ENCODE measurements around the gene LGALS9.
"Not testable (repeated sequence)": the region's sequence is repeated elsewhere in the genome, so short reads cannot be mapped to it uniquely, and the experiment has no call there.

The LGALS9 gene

DNA sequence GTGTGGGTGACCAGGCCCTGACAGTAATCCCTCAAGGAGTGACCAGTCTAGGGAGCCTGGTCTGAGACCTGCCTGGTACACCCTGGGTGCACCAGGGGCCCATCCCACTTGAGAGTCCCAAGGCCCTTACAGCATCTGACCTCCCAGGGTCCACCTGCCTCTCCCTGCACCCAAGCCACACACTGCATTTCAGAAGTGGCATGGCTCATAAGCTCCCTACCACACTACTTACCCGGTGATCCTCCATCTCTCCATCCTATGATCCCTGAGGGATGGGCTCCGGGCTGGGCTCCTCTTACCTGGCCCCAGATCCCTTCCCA, 40.6 kb downstream of the LGALS9 start:
- H3K9me3 ChIP-seq (ENCODE audit: insufficient read depth, low read length, severe bottlenecking): no peaks in the 10 kb centered on the region
- H3K9ac ChIP-seq (ENCODE audit: low read depth, low read length): no peak overlapping the region
- no peak overlapping the region for H3K4me3 ChIP-seq (ENCODE audit: low read depth in 1 of 2, low read length in 2 of 2)
- H3K79me2 ChIP-seq (ENCODE audit: insufficient read depth, low read length): no peaks in the 10 kb centered on the region
- no peaks in the 10 kb centered on the region; the same call in 1 of the 2 replicates for H4K20me1 ChIP-seq (ENCODE audit: insufficient read depth, low read length)
- no peaks in the 10 kb centered on the region for H3K4me1 ChIP-seq (ENCODE audit: insufficient read depth, low read length)
- ATAC-seq (ENCODE audit: insufficient read depth, low read depth) (no peak), DNase-seq (no peak)
- H3K27me3 ChIP-seq (ENCODE audit: insufficient read depth, low read length, poor library complexity): no peaks in the 10 kb centered on the region
- no peak overlapping the region for H3K27ac ChIP-seq (ENCODE audit: low read length)
- no peak overlapping the region for H2AFZ ChIP-seq (ENCODE audit: low read depth, low read length)
- TF ChIP-seq, protein P1, sequence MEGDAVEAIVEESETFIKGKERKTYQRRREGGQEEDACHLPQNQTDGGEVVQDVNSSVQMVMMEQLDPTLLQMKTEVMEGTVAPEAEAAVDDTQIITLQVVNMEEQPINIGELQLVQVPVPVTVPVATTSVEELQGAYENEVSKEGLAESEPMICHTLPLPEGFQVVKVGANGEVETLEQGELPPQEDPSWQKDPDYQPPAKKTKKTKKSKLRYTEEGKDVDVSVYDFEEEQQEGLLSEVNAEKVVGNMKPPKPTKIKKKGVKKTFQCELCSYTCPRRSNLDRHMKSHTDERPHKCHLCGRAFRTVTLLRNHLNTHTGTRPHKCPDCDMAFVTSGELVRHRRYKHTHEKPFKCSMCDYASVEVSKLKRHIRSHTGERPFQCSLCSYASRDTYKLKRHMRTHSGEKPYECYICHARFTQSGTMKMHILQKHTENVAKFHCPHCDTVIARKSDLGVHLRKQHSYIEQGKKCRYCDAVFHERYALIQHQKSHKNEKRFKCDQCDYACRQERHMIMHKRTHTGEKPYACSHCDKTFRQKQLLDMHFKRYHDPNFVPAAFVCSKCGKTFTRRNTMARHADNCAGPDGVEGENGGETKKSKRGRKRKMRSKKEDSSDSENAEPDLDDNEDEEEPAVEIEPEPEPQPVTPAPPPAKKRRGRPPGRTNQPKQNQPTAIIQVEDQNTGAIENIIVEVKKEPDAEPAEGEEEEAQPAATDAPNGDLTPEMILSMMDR (IDR thresholded peaks at IDR 0.05; ENCODE audit: borderline replicate concordance, extremely low read depth, low read length, poor library complexity, severe bottlenecking): no peak
- no peak for TF ChIP-seq EZH2 (IDR thresholded peaks at IDR 0.05; ENCODE audit: borderline replicate concordance, low read depth, low read length, severe bottlenecking)
- H3K4me2 ChIP-seq (ENCODE audit: insufficient read depth, low read length): no peak overlapping the region
- no peaks in the 10 kb centered on the region for H3K36me3 ChIP-seq (ENCODE audit: insufficient read depth, low read length)

DNA sequence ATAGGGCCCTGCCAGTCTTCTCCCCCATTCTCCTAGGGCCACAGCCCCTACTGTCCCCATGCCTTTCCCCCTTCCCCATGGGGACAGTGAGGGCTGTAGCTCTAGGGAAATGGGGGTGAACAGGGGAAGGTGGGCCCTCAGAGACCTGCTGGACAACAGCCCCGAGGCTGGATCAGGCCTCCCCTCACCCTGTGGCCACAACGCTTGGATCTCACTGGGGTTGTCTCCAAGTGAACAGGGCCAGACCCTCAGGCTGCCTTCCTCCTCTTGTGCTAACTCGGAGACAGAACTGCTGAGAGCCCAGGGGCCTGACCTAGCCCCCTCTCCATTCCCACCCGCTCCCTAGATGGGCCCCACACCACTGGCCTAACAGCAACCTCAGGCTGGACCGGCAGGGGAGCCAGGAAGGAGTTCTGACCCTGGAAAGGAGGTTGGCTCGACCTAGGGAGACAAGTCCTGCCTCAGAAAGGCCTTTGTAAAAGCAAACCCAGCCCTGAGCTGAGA, 41.0 kb downstream of the LGALS9 start:
- not testable (repeated sequence) for H3K27me3 ChIP-seq (ENCODE audit: insufficient read depth, low read length, poor library complexity); H3K9me3 ChIP-seq (ENCODE audit: insufficient read depth, low read length, severe bottlenecking); H3K4me1 ChIP-seq (ENCODE audit: insufficient read depth, low read length); H2AFZ ChIP-seq (ENCODE audit: low read depth, low read length); H3K79me2 ChIP-seq (ENCODE audit: insufficient read depth, low read length); ATAC-seq (ENCODE audit: insufficient read depth, low read depth); H3K4me3 ChIP-seq (ENCODE audit: low read depth in 1 of 2, low read length in 2 of 2); H3K27ac ChIP-seq (ENCODE audit: low read length); DNase-seq; H3K9ac ChIP-seq (ENCODE audit: low read depth, low read length); H3K36me3 ChIP-seq (ENCODE audit: insufficient read depth, low read length); H3K4me2 ChIP-seq (ENCODE audit: insufficient read depth, low read length); H4K20me1 ChIP-seq (ENCODE audit: insufficient read depth, low read length)

DNA sequence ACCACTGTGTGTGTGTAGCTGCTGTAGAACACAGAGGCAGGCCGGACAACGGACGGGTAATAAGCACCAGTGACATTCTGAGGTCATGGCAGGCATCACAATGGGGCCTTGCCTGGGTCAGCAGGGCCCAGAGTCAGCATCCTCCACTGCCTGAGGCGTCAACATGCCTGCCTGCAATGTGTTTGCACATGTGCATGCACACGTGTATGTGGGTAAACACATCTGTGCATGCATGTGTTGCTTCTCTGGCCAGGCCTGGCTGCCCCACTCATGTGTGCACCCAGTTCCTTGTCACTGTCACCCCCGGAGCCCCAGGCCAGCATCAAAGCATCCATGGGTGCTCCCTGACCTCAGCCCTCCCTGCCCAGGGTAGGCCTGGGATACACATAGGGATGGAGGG, 43.3 kb downstream of the LGALS9 start:
- Histone ChIP-seq H3K9me3 (ENCODE audit: insufficient read depth, low read length, severe bottlenecking) (no peaks in the 10 kb centered on the region), H2AFZ (ENCODE audit: low read depth, low read length) (no peak overlapping the region), H3K27ac (ENCODE audit: low read length) (no peak overlapping the region), H3K4me1 (ENCODE audit: insufficient read depth, low read length) (no peaks in the 10 kb centered on the region), H3K79me2 (ENCODE audit: insufficient read depth, low read length) (no peaks in the 10 kb centered on the region), H3K36me3 (ENCODE audit: insufficient read depth, low read length) (no peaks in the 10 kb centered on the region), H3K27me3 (ENCODE audit: insufficient read depth, low read length, poor library complexity) (no peaks in the 10 kb centered on the region), H3K9ac (ENCODE audit: low read depth, low read length) (no peak overlapping the region), H3K4me2 (ENCODE audit: insufficient read depth, low read length) (no peak overlapping the region), H3K4me3 (ENCODE audit: low read depth in 1 of 2, low read length in 2 of 2) (no peak overlapping the region), H4K20me1 (ENCODE audit: insufficient read depth, low read length) (no peaks in the 10 kb centered on the region; the same call in 1 of the 2 replicates)
- no peak for ATAC-seq (ENCODE audit: insufficient read depth, low read depth)
- no peak for DNase-seq
- TF ChIP-seq, protein P1 (IDR thresholded peaks at IDR 0.05; ENCODE audit: borderline replicate concordance, extremely low read depth, low read length, poor library complexity, severe bottlenecking): no peak
- no peak for TF ChIP-seq EZH2 (IDR thresholded peaks at IDR 0.05; ENCODE audit: borderline replicate concordance, low read depth, low read length, severe bottlenecking)

DNA sequence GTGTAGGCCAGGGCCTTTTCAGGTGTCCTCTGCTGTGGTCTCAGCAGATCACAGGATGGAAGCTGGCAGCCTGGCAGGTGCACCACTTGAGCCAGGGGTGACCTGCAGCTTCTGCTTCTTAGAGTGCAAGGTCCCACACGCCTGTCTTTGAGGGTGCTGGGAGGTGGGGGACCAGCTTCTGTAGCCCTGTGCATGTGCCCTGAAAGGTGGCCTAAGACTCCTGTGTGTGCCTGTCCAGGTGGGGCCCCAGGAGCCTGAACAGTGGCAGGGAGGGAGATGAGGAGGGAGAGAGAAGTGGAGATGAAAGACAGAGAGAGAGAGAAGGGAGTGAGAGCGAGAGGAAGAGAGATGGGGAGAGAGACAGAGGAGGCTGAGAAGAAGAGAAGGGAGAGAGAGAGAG, 46.2 kb downstream of the LGALS9 start:
- Histone ChIP-seq H3K4me2 (ENCODE audit: insufficient read depth, low read length) (no peak overlapping the region), H3K27ac (ENCODE audit: low read length) (no peak overlapping the region), H3K27me3 (ENCODE audit: insufficient read depth, low read length, poor library complexity) (peaks cover 4% of the 10 kb centered on the region), H3K36me3 (ENCODE audit: insufficient read depth, low read length) (no peaks in the 10 kb centered on the region), H3K9ac (ENCODE audit: low read depth, low read length) (no peak overlapping the region), H3K4me3 (ENCODE audit: low read depth in 1 of 2, low read length in 2 of 2) (no peak overlapping the region), H3K9me3 (ENCODE audit: insufficient read depth, low read length, severe bottlenecking) (no peaks in the 10 kb centered on the region), H3K4me1 (ENCODE audit: insufficient read depth, low read length) (no peaks in the 10 kb centered on the region), H2AFZ (ENCODE audit: low read depth, low read length) (no peak overlapping the region), H3K79me2 (ENCODE audit: insufficient read depth, low read length) (no peaks in the 10 kb centered on the region), H4K20me1 (ENCODE audit: insufficient read depth, low read length) (no peaks in the 10 kb centered on the region; the same call in 1 of the 2 replicates)
- no peak for TF ChIP-seq EZH2 (IDR thresholded peaks at IDR 0.05; ENCODE audit: borderline replicate concordance, low read depth, low read length, severe bottlenecking)
- TF ChIP-seq, protein P1 (IDR thresholded peaks at IDR 0.05; ENCODE audit: borderline replicate concordance, extremely low read depth, low read length, poor library complexity, severe bottlenecking): no peak
- DNase-seq: no peak
- ATAC-seq (ENCODE audit: insufficient read depth, low read depth): no peak

DNA sequence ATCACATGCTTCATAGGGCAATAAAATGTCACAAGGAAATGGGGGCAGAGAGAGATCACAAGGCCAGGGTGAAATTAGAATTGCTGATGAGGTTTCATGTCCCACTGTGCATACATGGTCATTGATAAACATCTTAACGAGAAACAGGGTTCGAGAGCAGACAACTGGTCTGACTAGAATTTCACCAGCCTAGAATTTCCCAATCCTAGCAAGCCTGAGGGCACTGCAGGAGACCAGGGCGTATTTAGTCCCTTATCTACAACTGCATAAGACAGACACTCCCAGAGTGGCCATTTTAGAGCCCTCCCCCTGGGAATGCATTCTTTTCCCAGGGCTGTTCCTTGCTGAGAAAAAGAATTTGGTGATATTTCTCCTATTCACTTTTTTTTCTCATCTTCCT, 55.3 kb downstream of the LGALS9 start:
- H3K27ac ChIP-seq (ENCODE audit: low read length); DNase-seq; H3K4me2 ChIP-seq (ENCODE audit: insufficient read depth, low read length); H3K27me3 ChIP-seq (ENCODE audit: insufficient read depth, low read length, poor library complexity); H3K36me3 ChIP-seq (ENCODE audit: insufficient read depth, low read length); H4K20me1 ChIP-seq (ENCODE audit: insufficient read depth, low read length); H2AFZ ChIP-seq (ENCODE audit: low read depth, low read length); H3K79me2 ChIP-seq (ENCODE audit: insufficient read depth, low read length); H3K4me1 ChIP-seq (ENCODE audit: insufficient read depth, low read length); ATAC-seq (ENCODE audit: insufficient read depth, low read depth); H3K9me3 ChIP-seq (ENCODE audit: insufficient read depth, low read length, severe bottlenecking); H3K9ac ChIP-seq (ENCODE audit: low read depth, low read length); H3K4me3 ChIP-seq (ENCODE audit: low read depth in 1 of 2, low read length in 2 of 2): not testable (repeated sequence)
